Activated naive CD8-positive, alpha-beta T cell treated with anti-CD3 and anti-CD28 coated beads, Interleukin-2, amount 10 ng/mL, durations not matched to agents 7 days and 5 days (primary cell): ENCODE measurements around the gene NSD2. TPM values are rescaled to one million over a fixed set of nuclear protein-coding genes. Genes with fewer than 3 reads are reported as not detected.

Experiments used
- ATAC-seq: fragments of 150-1000 bp; cut with Tn5 transposase; one replicate; pipeline ENCODE4 v1.10.0; 2021; ENCODE audit warnings: low read depth, moderate library complexity
- POLR2A ChIA-PET: fragments of 350-600 bp; sonication (Branson Sonifier 250); formaldehyde crosslinking; loops from one replicate; lab custom pipeline; 2021; ENCODE audit warnings: antibody characterized with exemption; lab: Charles Lee
- DNase-seq: peaks from one replicate; pipeline ENCODE4 v3.0.0; 2021
- H3K27ac Mint-ChIP-seq: one replicate; pipeline ENCODE4 v1.8.0; 2022; ENCODE audit warnings: mild to moderate bottlenecking, mixed read lengths
- H3K27me3 Mint-ChIP-seq: one replicate; pipeline ENCODE4 v1.8.0; 2022; ENCODE audit warnings: mild to moderate bottlenecking, moderate library complexity, mixed read lengths
- H3K36me3 Mint-ChIP-seq: one replicate; pipeline ENCODE4 v1.8.0; 2021; ENCODE audit warnings: mild to moderate bottlenecking, mixed read lengths
- H3K4me1 Mint-ChIP-seq: one replicate; pipeline ENCODE4 v1.8.0; 2021; ENCODE audit warnings: mixed read lengths
- H3K4me3 Mint-ChIP-seq: one replicate; pipeline ENCODE4 v1.8.0; 2022; ENCODE audit warnings: mild to moderate bottlenecking, moderate library complexity, mixed read lengths
- H3K9me3 Mint-ChIP-seq: one replicate; pipeline ENCODE4 v1.8.0; 2021; ENCODE audit warnings: mixed read lengths
- total RNA-seq, 2 experiments: library from RNA; stranded (reverse); gene quantifications; one replicate each; pipeline ENCODE4 v1.2.3, GENCODE V29; 2021

The NSD2 gene
- total RNA-seq, 2 experiments from 2014 or later = 218 to 231 TPM

DNA sequence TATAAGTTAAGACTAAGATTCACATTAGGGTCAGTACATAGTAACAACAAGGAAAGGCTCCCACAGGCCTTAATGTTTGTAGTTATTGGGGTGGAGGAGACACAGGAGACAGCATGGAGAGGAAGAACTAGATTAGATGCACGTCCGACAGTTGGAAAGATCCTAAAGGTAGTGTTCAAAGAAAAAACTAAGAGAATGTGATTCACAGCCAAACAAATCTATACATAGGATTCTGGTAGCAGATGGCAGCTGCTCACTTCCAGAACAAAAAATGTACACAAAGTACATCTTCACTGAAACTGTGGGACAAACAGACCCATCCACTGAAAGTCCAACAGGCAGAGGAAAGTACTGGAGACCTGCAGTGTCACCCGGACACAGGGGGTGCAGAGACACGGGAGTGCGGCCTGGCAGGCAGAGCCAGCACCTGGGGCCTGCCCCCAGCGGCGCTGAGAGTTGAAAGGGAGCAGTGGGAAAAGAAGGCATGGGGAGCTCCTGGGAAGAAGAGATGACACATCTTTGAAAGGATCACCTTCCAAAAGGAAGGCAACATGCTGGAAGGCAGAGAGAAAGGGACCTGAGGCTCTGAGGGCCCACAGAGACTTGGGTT is 97.6 kb downstream of the NSD2 start:
- Mint-ChIP-seq H3K27ac (no peak overlapping the region), H3K4me1 (peaks cover 2% of the 10 kb centered on the region), H3K27me3 (no peaks in the 10 kb centered on the region), H3K36me3 (peaks cover 48% of the 10 kb centered on the region), H3K4me3 (no peak overlapping the region), H3K9me3 (no peaks in the 10 kb centered on the region)
- DNase-seq = no peak
- ATAC-seq = no peak
- POLR2A ChIA-PET = no interaction called here

DNA sequence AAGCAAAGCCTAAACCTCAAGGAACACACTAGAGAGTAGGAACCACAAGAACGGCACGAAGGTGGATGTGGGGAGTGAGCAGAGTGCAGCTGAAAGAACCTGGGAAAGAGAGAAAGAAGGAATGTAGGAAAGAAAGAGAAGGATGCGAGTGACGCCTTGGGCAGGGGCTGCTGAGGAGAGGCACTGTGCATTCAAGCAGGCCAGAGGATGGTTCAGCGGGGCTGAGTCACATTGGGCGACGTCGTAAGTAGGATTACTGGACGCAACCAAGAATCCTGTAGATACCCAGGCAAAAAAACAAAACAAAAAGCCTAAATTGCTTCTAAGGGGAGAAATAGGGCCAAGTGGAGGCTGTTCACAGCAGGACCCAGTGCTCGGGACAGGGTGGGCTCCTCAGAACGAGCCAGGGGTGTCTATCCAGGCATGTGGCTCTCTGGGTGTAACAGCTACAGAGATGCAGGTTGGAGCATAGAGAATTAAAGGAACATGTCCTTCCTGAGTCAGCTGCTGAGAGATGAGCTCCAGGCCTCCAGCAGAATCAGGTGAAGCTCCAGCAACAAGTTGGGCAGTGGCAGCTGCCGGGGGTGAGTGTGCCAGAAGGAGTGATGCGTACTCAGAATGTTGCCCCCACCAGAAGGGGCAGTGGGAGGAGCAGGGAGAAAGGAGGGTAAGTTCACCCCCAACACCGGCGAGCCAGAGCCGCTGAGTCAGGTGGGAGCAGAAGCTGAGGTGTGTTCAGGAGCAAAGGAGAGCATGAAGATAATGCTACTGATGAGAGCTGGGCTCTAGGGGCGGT is 98.9 kb downstream of the NSD2 start:
- POLR2A ChIA-PET = interaction anchor here (1.4 kb wide), 2 partner anchors 13 to 113 kb away, joined by 3 to 4 read pairs; no protein-coding TSS in a partner anchor
- Mint-ChIP-seq H3K36me3 (peaks cover 37% of the 10 kb centered on the region), H3K9me3 (no peaks in the 10 kb centered on the region), H3K4me1 (peaks cover under 1% of the 10 kb centered on the region), H3K27ac (no peak overlapping the region), H3K27me3 (no peaks in the 10 kb centered on the region), H3K4me3 (no peak overlapping the region)
- ATAC-seq (no peak), DNase-seq (no peak)

DNA sequence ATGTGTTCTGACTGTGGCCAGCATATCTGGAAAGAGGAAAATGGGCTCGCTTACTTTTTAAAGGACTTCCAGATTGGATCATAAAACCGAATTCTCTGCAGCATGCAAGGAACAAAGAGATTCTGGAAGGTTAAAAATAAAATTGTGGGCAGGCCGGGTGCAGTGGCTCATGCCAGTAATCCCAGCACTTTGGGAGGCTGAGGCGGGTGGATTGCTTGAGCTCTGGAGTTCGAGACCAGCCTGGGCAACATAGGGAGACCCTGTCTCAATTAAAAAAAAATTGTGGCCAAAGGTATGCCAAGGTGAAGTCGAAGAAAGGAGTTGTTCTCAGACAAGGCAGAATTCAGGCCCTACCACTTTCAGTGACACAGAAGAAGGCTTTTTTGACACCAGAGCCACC is 99.7 kb downstream of the NSD2 start:
- Mint-ChIP-seq H3K4me3 (no peak overlapping the region), H3K4me1 (no peaks in the 10 kb centered on the region), H3K27ac (no peak overlapping the region), H3K36me3 (peaks cover 32% of the 10 kb centered on the region), H3K27me3 (no peaks in the 10 kb centered on the region), H3K9me3 (no peaks in the 10 kb centered on the region)
- ATAC-seq (no peak), DNase-seq (no peak)
- POLR2A ChIA-PET = interaction anchor here (1.4 kb wide), 2 partner anchors 14 to 114 kb away, joined by 3 to 4 read pairs; no protein-coding TSS in a partner anchor

DNA sequence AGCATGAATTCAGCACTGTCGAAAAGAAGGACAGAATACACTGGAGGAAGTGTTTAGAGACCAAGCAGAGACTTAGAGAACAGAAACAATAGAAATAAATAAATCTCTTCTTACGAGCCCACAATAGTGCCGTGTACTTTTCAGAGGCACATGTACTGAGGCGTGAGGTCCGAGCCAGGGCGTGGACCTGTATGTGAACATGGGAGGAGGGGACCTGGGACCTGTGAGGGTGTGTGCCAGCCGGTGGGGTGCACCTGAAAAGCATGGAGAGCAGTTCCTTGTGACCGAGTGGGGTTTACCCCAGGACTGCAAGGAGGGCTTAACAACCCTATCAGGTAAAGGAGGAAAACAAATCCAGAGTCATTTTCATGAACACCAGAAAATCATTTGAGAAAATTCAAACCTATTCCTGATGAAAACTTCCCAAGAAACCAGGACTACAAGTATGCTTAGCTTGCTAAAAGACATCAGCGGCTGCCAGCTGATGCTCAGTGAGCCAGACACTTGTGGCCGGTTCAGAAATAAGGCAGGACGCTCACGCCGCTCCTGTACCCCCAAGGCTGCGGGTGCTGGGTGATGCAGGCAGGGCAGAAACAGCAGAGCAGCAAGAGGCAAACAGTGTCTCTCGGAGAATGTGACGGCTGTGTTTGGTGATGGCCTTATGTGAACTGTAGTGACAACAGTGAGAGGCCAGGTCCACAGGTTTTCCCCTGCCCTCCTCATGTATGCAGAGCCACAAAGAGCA is 100.4 kb downstream of the NSD2 start:
- Mint-ChIP-seq H3K4me3 (no peak overlapping the region), H3K9me3 (no peaks in the 10 kb centered on the region), H3K27ac (peak overlapping the region; percentile 56), H3K36me3 (peaks cover 32% of the 10 kb centered on the region), H3K4me1 (no peaks in the 10 kb centered on the region), H3K27me3 (no peaks in the 10 kb centered on the region)
- DNase-seq (no peak), ATAC-seq (no peak)
- POLR2A ChIA-PET = interaction anchor here (1.4 kb wide), 1 partner anchor 14 kb away, joined by 4 read pairs; no protein-coding TSS in a partner anchor

GRCh38 chr4:1972414-1972813 is 101.2 kb downstream of the NSD2 start:
- Mint-ChIP-seq H3K27ac (no peak overlapping the region), H3K36me3 (peaks cover 32% of the 10 kb centered on the region), H3K4me1 (no peaks in the 10 kb centered on the region), H3K4me3 (no peak overlapping the region), H3K9me3 (no peaks in the 10 kb centered on the region), H3K27me3 (no peaks in the 10 kb centered on the region)
- DNase-seq = no peak
- POLR2A ChIA-PET = no interaction called here
- ATAC-seq = no peak

- Mint-ChIP-seq H3K4me1 (no peaks in the 10 kb centered on the region), H3K4me3 (no peak overlapping the region), H3K27me3 (no peaks in the 10 kb centered on the region), H3K27ac (no peak overlapping the region), H3K36me3 (peaks cover 26% of the 10 kb centered on the region), H3K9me3 (no peaks in the 10 kb centered on the region)
- DNase-seq (no peak), ATAC-seq (no peak)
- POLR2A ChIA-PET = no interaction called here
Measured at GRCh38 chr4:1973218-1973617, 102.0 kb downstream of the NSD2 start.

DNA sequence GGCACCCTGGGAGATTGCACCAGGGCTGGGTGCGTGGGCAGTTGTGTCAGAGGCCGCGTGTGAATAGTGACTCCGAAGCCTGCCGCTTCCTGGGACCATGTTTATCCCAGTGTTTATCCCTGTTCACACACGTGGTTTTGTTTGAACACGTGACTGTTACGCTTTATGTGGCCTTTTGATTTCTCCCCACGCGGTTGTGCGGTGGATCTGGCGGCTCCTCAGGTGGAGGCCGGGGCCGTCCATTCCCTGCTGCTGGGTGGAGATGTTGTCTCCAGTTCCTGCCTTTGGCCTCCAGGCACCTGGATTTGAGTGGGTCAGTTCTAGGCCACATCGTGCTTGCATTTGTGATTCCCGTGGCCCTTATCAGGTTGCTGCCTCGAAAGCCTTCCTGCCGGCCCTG is 102.5 kb downstream of the NSD2 start:
- DNase-seq = peak; percentile 10
- Mint-ChIP-seq H3K9me3 (no peaks in the 10 kb centered on the region), H3K27ac (no peak overlapping the region), H3K4me1 (no peaks in the 10 kb centered on the region), H3K27me3 (no peaks in the 10 kb centered on the region), H3K4me3 (no peak overlapping the region), H3K36me3 (peaks cover 25% of the 10 kb centered on the region)
- no peak for ATAC-seq
- POLR2A ChIA-PET = no interaction called here

DNA sequence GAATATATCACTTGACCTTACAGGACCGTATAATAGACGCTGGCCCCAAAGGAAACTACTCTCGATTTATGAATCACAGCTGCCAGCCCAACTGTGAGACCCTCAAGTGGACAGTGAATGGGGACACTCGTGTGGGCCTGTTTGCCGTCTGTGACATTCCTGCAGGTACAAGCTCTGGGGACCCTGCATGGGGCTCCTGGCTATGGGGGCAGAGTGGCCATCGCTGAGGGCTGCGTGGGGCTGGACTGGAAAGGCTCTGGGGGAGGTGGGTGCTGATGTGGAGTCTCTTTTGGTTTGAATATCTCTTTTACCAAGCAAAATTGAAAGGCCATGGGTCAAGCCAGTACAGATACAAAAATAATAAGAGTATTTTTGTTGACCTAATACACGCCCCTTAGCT is 103.6 kb downstream of the NSD2 start:
- Mint-ChIP-seq H3K27ac (no peak overlapping the region), H3K4me1 (no peaks in the 10 kb centered on the region), H3K27me3 (no peaks in the 10 kb centered on the region), H3K36me3 (peaks cover 23% of the 10 kb centered on the region), H3K4me3 (no peak overlapping the region), H3K9me3 (no peaks in the 10 kb centered on the region)
- POLR2A ChIA-PET = no interaction called here
- DNase-seq (peak; percentile 2), ATAC-seq (no peak)

GRCh38 chr4:1975391-1975801 is 104.2 kb downstream of the NSD2 start:
- DNase-seq (peak; percentile 25), ATAC-seq (no peak)
- no peaks in the 10 kb centered on the region for H3K4me1 Mint-ChIP-seq
- H3K36me3 Mint-ChIP-seq = peaks cover 20% of the 10 kb centered on the region
- H3K9me3 Mint-ChIP-seq = no peaks in the 10 kb centered on the region
- POLR2A ChIA-PET = no interaction called here
- no peak overlapping the region for H3K4me3 Mint-ChIP-seq
- no peak overlapping the region for H3K27ac Mint-ChIP-seq
- H3K27me3 Mint-ChIP-seq = no peaks in the 10 kb centered on the region

DNA sequence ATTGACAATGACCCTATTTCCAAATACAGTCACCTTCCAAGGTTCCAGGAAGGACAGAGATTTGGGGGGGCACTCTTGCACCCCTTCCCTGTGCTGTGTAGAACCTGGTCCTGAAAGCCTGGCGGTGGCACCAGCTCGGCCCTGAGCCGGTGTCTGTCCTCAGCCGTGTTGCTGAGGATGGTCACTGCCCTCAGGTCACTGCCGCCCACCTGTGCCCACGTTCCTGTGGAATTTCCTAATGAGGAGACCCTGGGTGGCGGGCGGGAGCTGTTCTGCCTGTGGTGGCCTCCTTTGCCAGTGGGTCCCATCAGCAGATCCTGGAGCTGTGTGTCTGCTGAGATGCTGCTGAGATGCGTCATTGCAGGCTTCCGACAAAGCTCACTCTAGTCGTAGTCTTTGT is 104.7 kb downstream of the NSD2 start:
- Mint-ChIP-seq H3K27me3 (no peaks in the 10 kb centered on the region), H3K4me1 (peaks cover 2% of the 10 kb centered on the region), H3K9me3 (no peaks in the 10 kb centered on the region), H3K4me3 (no peak overlapping the region), H3K27ac (no peak overlapping the region), H3K36me3 (peaks cover 20% of the 10 kb centered on the region)
- ATAC-seq (no peak), DNase-seq (peak; percentile 10)
- POLR2A ChIA-PET = no interaction called here

DNA sequence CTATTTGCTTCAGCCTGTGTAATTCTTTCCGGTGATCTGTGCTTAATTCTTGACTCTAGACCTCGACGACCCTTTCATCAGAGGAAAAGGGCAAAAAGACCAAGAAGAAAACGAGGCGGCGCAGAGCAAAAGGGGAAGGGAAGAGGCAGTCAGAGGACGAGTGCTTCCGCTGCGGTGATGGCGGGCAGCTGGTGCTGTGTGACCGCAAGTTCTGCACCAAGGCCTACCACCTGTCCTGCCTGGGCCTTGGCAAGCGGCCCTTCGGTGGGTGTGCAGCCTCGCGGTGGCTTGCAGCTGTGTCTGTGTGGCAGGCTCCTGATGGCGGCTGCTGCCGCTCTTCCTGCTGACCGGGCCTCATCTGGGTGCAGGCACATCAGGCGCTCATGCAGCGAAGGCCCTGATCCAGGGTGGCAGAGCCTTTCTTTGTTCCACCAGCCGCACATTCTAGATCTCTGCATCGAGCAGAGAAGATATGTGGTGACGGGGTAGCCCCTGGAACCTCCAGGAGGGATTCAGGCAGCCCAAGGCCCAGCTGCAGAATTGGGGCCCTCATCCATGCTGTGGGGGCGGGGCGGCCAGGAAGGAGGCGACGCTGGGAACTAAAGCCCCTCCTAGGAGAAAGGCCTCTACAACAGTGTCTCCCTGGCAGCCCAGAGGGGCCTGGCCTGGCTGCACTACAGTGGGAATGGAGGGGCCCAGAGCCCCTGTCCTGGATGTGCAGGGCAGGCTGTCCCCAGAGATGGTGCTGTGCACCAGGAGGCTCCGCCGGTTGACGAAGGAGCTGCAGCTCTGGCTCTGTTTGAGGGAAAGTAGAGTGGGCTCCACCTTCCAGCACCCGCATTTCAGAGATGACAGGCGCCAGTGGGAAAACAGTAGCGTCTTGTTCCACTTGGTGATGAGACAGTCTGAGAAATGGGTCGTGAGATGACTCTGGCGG is 105.5 kb downstream of the NSD2 start:
- DNase-seq (peak; percentile 22), ATAC-seq (no peak)
- H3K27me3 Mint-ChIP-seq = no peaks in the 10 kb centered on the region
- no peaks in the 10 kb centered on the region for H3K9me3 Mint-ChIP-seq
- POLR2A ChIA-PET = no interaction called here
- H3K36me3 Mint-ChIP-seq = peaks cover 25% of the 10 kb centered on the region
- no peak overlapping the region for H3K4me3 Mint-ChIP-seq
- H3K4me1 Mint-ChIP-seq = peaks cover 2% of the 10 kb centered on the region
- no peak overlapping the region for H3K27ac Mint-ChIP-seq

- POLR2A ChIA-PET = no interaction called here
- ATAC-seq = no peak
Measured at GRCh38 chr4:1978226-1978625, 107.0 kb downstream of the NSD2 start.

More at GRCh38 chr4:1978226-1978625, 107.0 kb downstream of the NSD2 start:
- no peak overlapping the region for H3K4me3 Mint-ChIP-seq
- H3K27me3 Mint-ChIP-seq = no peaks in the 10 kb centered on the region
- peaks cover 24% of the 10 kb centered on the region for H3K36me3 Mint-ChIP-seq
- H3K4me1 Mint-ChIP-seq = peaks cover 2% of the 10 kb centered on the region
- no peak overlapping the region for H3K27ac Mint-ChIP-seq
- DNase-seq = no peak
- H3K9me3 Mint-ChIP-seq = no peaks in the 10 kb centered on the region
